ENCODE measurements around the gene GMCL2.

- no peak for TF ChIP-seq CTCF (conservative IDR thresholded peaks at IDR 0.05; ENCODE audit: low read depth in 2 of 2)
- no peak for TF ChIP-seq POLR2AphosphoS5 (IDR thresholded peaks at IDR 0.05; ENCODE audit: low read depth)
- TF ChIP-seq EZH2phosphoT487 (IDR thresholded peaks at IDR 0.05; ENCODE audit: unreplicated experiment) = no peak
- TF ChIP-seq EZH2 (IDR thresholded peaks at IDR 0.05; ENCODE audit: low read depth, unreplicated experiment) = no peak
Observed at GRCh38 chr5:178152491-178153444, 34.4 kb downstream of the GMCL2 start.

Measured in GM23338 (cell line).